ENCODE measurements around the gene GNAQ.

Gene GNAQ

DNA sequence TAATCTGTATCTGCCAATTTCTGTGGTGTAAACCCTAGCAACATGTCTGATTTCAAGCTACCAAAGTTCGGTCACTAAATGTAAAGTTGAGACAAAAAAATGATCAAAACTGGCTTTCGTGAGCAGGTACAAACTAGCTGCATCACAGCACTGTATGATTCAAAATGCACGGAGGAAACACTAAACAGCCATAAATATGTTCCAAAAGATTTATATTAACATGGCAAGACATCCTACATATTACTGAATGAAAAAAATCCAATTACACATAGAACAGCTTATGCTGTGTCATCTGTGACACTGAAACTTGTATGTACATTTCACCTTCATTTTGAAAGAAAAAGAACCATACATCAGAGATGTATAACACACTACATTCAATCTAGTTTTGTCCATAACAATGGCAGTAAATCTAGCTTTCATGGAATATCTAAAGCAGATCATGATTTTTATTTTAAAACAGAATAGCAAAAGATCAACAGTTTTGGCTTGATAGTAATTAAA, 14.4 kb downstream of the GNAQ start:
- H3K36me3 ChIP-seq (ENCODE audit: insufficient read depth, low read length) = no peaks in the 10 kb centered on the region
- peaks cover 84% of the 10 kb centered on the region for H3K79me2 ChIP-seq (ENCODE audit: control insufficient read depth, insufficient read depth, low read length, unreplicated experiment)
- peaks cover 38% of the 10 kb centered on the region for H3K4me1 ChIP-seq (ENCODE audit: control insufficient read depth, insufficient read depth, low read length, unreplicated experiment)
- no peak overlapping the region for H3K27ac ChIP-seq (ENCODE audit: low read depth, low read length)
- H3K4me3 ChIP-seq (ENCODE audit: low read depth, low read length) = no peak overlapping the region
- no peaks in the 10 kb centered on the region for H3K27me3 ChIP-seq (ENCODE audit: insufficient read depth, low read length)
- H2AFZ ChIP-seq (ENCODE audit: low read length, unreplicated experiment) = no peak overlapping the region

DNA sequence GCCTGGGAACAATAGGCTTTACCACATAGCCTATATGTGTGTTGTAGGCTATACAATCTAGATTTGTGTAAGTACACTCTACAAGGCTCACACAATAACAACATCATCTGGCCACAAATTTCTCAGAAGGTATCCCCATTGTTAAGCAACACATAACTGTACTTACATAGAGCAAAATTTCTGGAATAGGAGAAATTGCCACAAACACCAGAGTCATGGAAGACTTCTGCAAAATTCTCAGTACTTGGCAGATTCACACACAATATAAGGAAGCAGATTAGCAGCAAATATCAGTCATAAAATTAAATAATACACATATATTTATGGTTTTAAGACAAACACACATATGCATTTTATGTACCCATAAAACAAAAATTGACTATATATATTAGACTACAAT, 16.4 kb downstream of the GNAQ start:
- no peaks in the 10 kb centered on the region for H3K36me3 ChIP-seq (ENCODE audit: insufficient read depth, low read length)
- no peak overlapping the region for H3K27ac ChIP-seq (ENCODE audit: low read depth, low read length)
- H3K4me1 ChIP-seq (ENCODE audit: control insufficient read depth, insufficient read depth, low read length, unreplicated experiment) = peaks cover 37% of the 10 kb centered on the region
- peaks cover 78% of the 10 kb centered on the region for H3K79me2 ChIP-seq (ENCODE audit: control insufficient read depth, insufficient read depth, low read length, unreplicated experiment)
- H2AFZ ChIP-seq (ENCODE audit: low read length, unreplicated experiment) = no peak overlapping the region
- H3K4me3 ChIP-seq (ENCODE audit: low read depth, low read length) = no peak overlapping the region
- H3K27me3 ChIP-seq (ENCODE audit: insufficient read depth, low read length) = no peaks in the 10 kb centered on the region

DNA sequence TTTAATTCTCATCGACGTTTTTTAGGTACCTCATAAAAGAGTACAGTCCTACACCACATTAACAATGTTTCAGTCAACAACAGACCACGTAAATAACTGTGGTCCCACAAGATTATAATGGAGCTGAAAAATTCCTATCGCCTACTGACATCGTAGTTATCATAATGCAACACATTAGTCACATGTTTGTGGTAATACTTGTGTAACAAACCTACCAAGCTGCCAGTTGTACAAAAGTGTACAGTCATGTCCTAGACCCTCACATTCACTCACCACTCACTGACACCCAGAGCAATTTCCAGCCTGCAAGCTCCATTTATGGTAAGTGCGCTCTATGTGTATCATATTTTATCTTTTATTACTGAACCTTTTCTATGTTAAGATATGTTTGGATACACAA, 16.8 kb downstream of the GNAQ start:
- Histone ChIP-seq H3K79me2 (ENCODE audit: control insufficient read depth, insufficient read depth, low read length, unreplicated experiment) (peaks cover 78% of the 10 kb centered on the region), H3K4me1 (ENCODE audit: control insufficient read depth, insufficient read depth, low read length, unreplicated experiment) (peaks cover 37% of the 10 kb centered on the region), H3K27me3 (ENCODE audit: insufficient read depth, low read length) (no peaks in the 10 kb centered on the region)

DNA sequence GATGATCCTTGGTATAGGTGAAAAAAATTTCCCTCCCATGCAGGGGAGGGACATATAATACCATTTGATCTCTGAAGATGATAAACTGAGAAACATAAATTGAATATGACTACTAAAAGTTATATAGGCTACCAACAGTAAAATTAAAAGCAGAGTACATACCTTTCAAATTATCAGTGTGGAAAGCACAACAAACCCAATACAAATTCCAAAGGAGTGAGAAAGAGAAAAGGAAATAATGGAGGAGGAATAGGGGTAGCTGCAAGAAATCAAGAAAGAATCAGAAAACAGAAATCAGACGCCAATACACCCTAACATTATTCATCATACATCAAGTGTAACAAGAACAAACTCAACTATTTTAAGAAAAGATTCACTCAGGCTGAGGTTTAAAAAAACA, 17.7 kb downstream of the GNAQ start:
- H3K27ac ChIP-seq (ENCODE audit: low read depth, low read length) = peak overlapping the region; percentile 21
- H2AFZ ChIP-seq (ENCODE audit: low read length, unreplicated experiment) = no peak overlapping the region
- peaks cover 79% of the 10 kb centered on the region for H3K79me2 ChIP-seq (ENCODE audit: control insufficient read depth, insufficient read depth, low read length, unreplicated experiment)
- no peaks in the 10 kb centered on the region for H3K36me3 ChIP-seq (ENCODE audit: insufficient read depth, low read length)
- H3K4me3 ChIP-seq (ENCODE audit: low read depth, low read length) = 0 out of 2 replicates have a peak overlapping the region, but pooled peaks have one; percentile 34
- peaks cover 35% of the 10 kb centered on the region for H3K4me1 ChIP-seq (ENCODE audit: control insufficient read depth, insufficient read depth, low read length, unreplicated experiment)
- no peaks in the 10 kb centered on the region for H3K27me3 ChIP-seq (ENCODE audit: insufficient read depth, low read length)

More for the DNA sequence above, 16.8 kb downstream of the GNAQ start:
- Histone ChIP-seq H3K36me3 (ENCODE audit: insufficient read depth, low read length) (no peaks in the 10 kb centered on the region), H3K4me3 (ENCODE audit: low read depth, low read length) (no peak overlapping the region), H3K27ac (ENCODE audit: low read depth, low read length) (peak overlapping the region; percentile 21; the same call in 1 of the 2 replicates), H2AFZ (ENCODE audit: low read length, unreplicated experiment) (no peak overlapping the region)

DNA sequence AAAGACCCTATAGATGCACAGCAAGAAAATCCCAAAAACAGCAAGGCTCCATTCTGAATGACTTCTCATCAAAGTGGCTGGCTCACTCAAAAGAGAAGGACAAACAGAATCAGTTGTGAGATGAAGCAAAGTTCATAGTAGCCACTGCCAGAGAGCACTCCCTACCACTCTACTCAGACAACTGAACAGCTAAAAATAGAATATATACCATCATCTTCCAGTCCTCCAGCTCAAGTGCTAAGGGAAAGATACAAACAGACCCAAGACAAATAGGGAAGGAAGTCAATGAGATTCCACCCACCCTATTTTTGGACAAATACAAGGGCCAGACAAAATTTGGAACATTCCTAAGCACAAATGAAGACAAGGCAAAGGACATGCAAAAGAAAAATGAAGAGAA, 20.6 kb downstream of the GNAQ start:
- H3K36me3 ChIP-seq (ENCODE audit: insufficient read depth, low read length) = no peaks in the 10 kb centered on the region
- peaks cover 75% of the 10 kb centered on the region for H3K79me2 ChIP-seq (ENCODE audit: control insufficient read depth, insufficient read depth, low read length, unreplicated experiment)
- H3K4me1 ChIP-seq (ENCODE audit: control insufficient read depth, insufficient read depth, low read length, unreplicated experiment) = peaks cover 27% of the 10 kb centered on the region
- H3K4me3 ChIP-seq (ENCODE audit: low read depth, low read length) = no peak overlapping the region
- no peak overlapping the region for H2AFZ ChIP-seq (ENCODE audit: low read length, unreplicated experiment)
- H3K27ac ChIP-seq (ENCODE audit: low read depth, low read length) = no peak overlapping the region
- no peaks in the 10 kb centered on the region for H3K27me3 ChIP-seq (ENCODE audit: insufficient read depth, low read length)

DNA sequence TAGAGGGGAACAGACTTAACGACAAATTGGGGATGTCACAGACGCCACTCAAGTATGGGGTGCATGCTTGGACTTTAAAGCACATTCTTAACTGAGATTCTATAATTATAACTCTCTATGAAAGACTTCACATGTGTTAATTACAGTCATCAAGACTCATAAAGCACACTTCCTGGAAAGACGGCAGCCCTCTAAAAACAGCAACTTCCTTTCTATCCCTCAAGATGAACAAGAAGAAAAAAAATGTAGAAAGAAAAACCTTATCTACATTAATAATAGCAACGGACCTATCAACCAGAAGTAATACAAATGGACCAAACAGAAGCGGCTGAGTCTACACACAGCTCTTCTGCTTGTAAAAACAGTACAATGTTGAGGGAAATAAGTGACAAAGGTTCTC, 21.2 kb downstream of the GNAQ start:
- H3K4me1 ChIP-seq (ENCODE audit: control insufficient read depth, insufficient read depth, low read length, unreplicated experiment) = peaks cover 27% of the 10 kb centered on the region

DNA sequence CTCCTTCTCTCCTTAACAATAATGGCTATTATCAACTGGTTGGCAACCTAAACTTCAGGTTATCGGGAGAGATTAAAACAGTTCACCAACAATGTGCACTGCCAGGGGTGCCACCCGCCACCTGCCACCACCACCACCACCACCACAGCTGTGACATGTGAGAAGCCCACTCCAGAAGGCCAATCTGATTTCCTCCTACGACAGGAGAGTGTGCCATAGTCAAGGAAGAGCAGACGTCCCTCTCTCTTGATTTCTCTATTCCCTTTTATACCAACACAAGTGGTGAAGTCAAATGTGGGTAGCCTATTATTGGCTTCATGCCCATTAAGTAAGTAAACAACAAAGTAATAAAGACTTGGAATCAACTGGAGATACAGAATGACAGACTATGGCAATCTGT, 22.4 kb downstream of the GNAQ start:
- H3K36me3 ChIP-seq (ENCODE audit: insufficient read depth, low read length) = no peaks in the 10 kb centered on the region
- H3K4me1 ChIP-seq (ENCODE audit: control insufficient read depth, insufficient read depth, low read length, unreplicated experiment) = peaks cover 26% of the 10 kb centered on the region
- no peak overlapping the region for H2AFZ ChIP-seq (ENCODE audit: low read length, unreplicated experiment)
- H3K79me2 ChIP-seq (ENCODE audit: control insufficient read depth, insufficient read depth, low read length, unreplicated experiment) = peaks cover 78% of the 10 kb centered on the region
- no peak overlapping the region for H3K4me3 ChIP-seq (ENCODE audit: low read depth, low read length)
- no peak overlapping the region for H3K27ac ChIP-seq (ENCODE audit: low read depth, low read length)
- H3K27me3 ChIP-seq (ENCODE audit: insufficient read depth, low read length) = no peaks in the 10 kb centered on the region

More for the DNA sequence above, 21.2 kb downstream of the GNAQ start:
- Histone ChIP-seq H3K27ac (ENCODE audit: low read depth, low read length) (no peak overlapping the region), H3K36me3 (ENCODE audit: insufficient read depth, low read length) (no peaks in the 10 kb centered on the region), H3K4me3 (ENCODE audit: low read depth, low read length) (no peak overlapping the region), H3K79me2 (ENCODE audit: control insufficient read depth, insufficient read depth, low read length, unreplicated experiment) (peaks cover 78% of the 10 kb centered on the region), H3K27me3 (ENCODE audit: insufficient read depth, low read length) (no peaks in the 10 kb centered on the region), H2AFZ (ENCODE audit: low read length, unreplicated experiment) (no peak overlapping the region)

DNA sequence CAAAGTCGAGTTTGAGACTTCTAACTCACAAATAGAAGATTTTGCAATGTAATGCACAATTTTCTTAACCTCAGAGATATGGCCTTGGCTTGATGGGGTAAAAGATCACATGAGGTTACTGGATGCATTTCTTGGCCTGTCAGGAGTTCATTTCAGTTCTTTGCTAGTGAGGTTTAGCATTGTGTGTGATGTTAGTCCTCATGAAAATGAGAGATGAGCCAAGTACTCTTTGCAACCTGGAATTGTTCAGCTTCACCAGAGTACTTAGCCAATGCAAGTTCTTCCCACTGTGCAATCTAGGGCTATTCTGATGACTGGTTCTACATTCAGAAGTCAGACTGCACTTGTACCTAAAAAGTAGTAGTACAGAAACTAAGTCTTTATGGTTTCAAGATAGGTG, 24.9 kb downstream of the GNAQ start:
- Histone ChIP-seq H3K27ac (ENCODE audit: low read depth, low read length) (no peak overlapping the region), H3K79me2 (ENCODE audit: control insufficient read depth, insufficient read depth, low read length, unreplicated experiment) (peaks cover 82% of the 10 kb centered on the region), H3K27me3 (ENCODE audit: insufficient read depth, low read length) (no peaks in the 10 kb centered on the region), H3K4me3 (ENCODE audit: low read depth, low read length) (no peak overlapping the region), H3K4me1 (ENCODE audit: control insufficient read depth, insufficient read depth, low read length, unreplicated experiment) (peaks cover 31% of the 10 kb centered on the region), H3K36me3 (ENCODE audit: insufficient read depth, low read length) (no peaks in the 10 kb centered on the region), H2AFZ (ENCODE audit: low read length, unreplicated experiment) (no peak overlapping the region)

DNA sequence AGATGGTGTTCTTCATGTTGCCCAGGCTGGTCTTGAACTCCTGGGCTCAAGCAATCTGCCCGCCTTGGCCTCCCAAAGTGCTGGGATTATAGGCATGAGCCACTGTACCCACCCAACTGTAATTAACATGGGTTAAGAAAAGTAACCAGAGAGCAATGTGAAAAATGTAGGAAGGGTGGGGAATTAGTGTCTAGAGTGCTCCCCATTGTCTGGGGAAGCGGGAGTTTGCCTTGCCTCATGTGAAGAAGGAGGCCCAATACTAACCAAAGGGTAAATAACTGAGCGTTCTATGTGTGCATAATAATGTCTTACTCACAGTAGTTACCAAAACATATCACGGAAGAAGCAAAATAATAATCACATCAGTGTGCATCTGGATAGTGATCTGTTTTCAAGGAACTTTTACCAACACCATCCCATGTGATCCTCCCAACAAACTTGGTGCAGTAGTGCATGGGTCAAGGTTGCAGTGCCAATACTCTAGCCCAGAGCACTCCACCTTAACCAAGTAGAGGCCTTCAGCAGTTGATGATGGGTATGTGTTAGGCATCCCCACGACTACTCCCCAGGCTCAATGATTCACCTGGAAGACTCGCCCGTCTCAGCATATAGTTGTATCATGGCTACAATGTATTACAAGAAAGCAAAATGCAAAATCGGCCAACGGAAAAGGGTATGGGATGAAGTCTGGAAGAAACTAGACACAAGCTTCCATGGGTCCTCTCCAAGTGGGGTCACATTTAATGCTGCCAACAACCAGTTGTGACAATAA, 26.2 kb downstream of the GNAQ start:
- peaks cover 33% of the 10 kb centered on the region for H3K4me1 ChIP-seq (ENCODE audit: control insufficient read depth, insufficient read depth, low read length, unreplicated experiment)
- H3K36me3 ChIP-seq (ENCODE audit: insufficient read depth, low read length) = no peaks in the 10 kb centered on the region
- H3K27ac ChIP-seq (ENCODE audit: low read depth, low read length) = no peak overlapping the region
- no peak overlapping the region for H3K4me3 ChIP-seq (ENCODE audit: low read depth, low read length)
- H3K27me3 ChIP-seq (ENCODE audit: insufficient read depth, low read length) = no peaks in the 10 kb centered on the region
- H2AFZ ChIP-seq (ENCODE audit: low read length, unreplicated experiment) = no peak overlapping the region
- peaks cover 87% of the 10 kb centered on the region for H3K79me2 ChIP-seq (ENCODE audit: control insufficient read depth, insufficient read depth, low read length, unreplicated experiment)

DNA sequence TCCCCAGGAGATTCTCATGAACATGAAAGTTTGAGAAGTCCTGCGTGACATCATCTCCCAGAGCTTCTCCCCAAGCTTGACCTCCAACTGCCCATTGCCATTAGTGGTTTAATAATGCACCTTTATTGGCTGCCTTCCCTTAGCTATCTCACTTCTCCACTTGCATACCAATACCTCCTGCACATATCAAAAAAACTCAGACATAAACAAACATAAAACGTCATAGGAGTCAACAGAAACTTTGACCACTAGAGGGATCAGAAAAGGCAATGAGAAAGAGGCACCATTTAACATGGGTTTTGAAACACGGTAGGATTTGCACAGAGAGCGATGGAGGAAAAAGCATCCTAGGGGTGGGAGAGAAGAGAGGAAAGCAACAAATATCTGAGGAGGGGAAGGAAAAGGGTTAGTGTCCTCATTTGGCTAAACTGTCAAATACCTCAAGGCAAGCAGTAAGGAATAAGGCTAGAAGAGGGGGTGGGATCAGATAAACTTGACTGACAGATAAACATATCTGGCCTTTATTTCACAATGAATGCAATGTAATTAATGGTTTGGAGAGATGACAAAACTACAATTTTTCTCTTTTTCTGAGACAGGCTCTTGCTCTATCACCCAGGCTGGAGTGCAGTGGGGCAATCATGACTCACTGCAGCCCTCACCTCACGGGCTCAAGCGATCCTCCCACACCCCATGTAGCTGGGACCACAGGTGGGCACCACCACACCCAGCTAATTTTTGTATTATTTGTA, 27.0 kb downstream of the GNAQ start:
- H3K79me2 ChIP-seq (ENCODE audit: control insufficient read depth, insufficient read depth, low read length, unreplicated experiment) = peaks cover 86% of the 10 kb centered on the region
- H2AFZ ChIP-seq (ENCODE audit: low read length, unreplicated experiment) = no peak overlapping the region
- peaks cover 41% of the 10 kb centered on the region for H3K4me1 ChIP-seq (ENCODE audit: control insufficient read depth, insufficient read depth, low read length, unreplicated experiment)
- H3K36me3 ChIP-seq (ENCODE audit: insufficient read depth, low read length) = no peaks in the 10 kb centered on the region
- H3K27me3 ChIP-seq (ENCODE audit: insufficient read depth, low read length) = no peaks in the 10 kb centered on the region
- no peak overlapping the region for H3K4me3 ChIP-seq (ENCODE audit: low read depth, low read length)
- H3K27ac ChIP-seq (ENCODE audit: low read depth, low read length) = no peak overlapping the region

Measured in ACC112 (cell line).